A549 (cell line): Measurements from ENCODE around the gene FASTKD3. TPM values are rescaled to one million over a fixed set of nuclear protein-coding genes. Genes with fewer than 3 reads are reported as not detected.

Experiments
- ATAC-seq, 2 experiments: fragments of 200-7000 bp in 1 of 2; fragments of >200 bp in 1 of 2; cut with Nextera tagmentation in 1 of 2; cut with Tn5 transposase in 1 of 2; 3 replicates each; pipeline versions ENCODE4 v1.8.0 to v1.9.1; 2018 to 2020; ENCODE audit warnings: mild to moderate bottlenecking in 1 of 2, moderate library complexity in 1 of 2
- CTCF ChIA-PET: fragments of 300-600 bp; sonication (Branson Sonifier 250); formaldehyde crosslinking; extraction: SDS; loops from one replicate; lab custom pipeline; 2021; ENCODE audit warnings: antibody characterized with exemption, inconsistent platforms; lab: Yijun Ruan, JAX
- POLR2A ChIA-PET: fragments of 350-600 bp; formaldehyde crosslinking; extraction: SDS; loops from one replicate; lab custom pipeline; 2021; ENCODE audit warnings: antibody characterized with exemption, inconsistent platforms; lab: Yijun Ruan, JAX
- DNase-seq, 2 experiments: peaks; one replicate each; pipeline versions ENCODE4 v3.0.0 to v3.0.0-alpha.2; 2011 to 2016; ENCODE audit warnings: low read depth in 1 of 2, low spot score in 1 of 2
- FAIRE-seq: peaks from 2 replicates; lab custom pipeline; 2011; peaks lifted over from hg19 to GRCh38; lab: Jason Lieb, UNC
- H3K27ac ChIP-seq, 2 experiments: fragments of >200 bp; sonication (Bioruptor Twin); formaldehyde crosslinking; 3 replicates each; pipeline ENCODE4 v1.5.1; 2016 to 2017
- H3K4me1 ChIP-seq: fragments of >200 bp; sonication (Bioruptor Twin); formaldehyde crosslinking; 3 replicates; pipeline ENCODE4 v1.6.1; 2016
- H3K4me2 ChIP-seq: fragments of >200 bp; sonication (Bioruptor Twin); formaldehyde crosslinking; 3 replicates; pipeline ENCODE4 v1.6.1; 2016
- H3K4me3 ChIP-seq: fragments of >200 bp; sonication (Bioruptor Twin); formaldehyde crosslinking; 3 replicates; pipeline ENCODE4 v1.5.1; 2016
- H3K9me3 ChIP-seq: fragments of >200 bp; sonication (Bioruptor Twin); formaldehyde crosslinking; 3 replicates; pipeline ENCODE4 v1.6.1; 2016
- ATOH8 ChIP-seq: fragments of 250-450 bp; sonication (Bioruptor Pico); IDR thresholded peaks from 2 replicates; pipeline ENCODE4 v1.5.0; 2020; ENCODE audit warnings: low read depth, mild to moderate bottlenecking, moderate library complexity
- CBX8 ChIP-seq: fragments of 200-600 bp; sonication (generic); IDR thresholded peaks from 2 replicates; pipeline ENCODE4 v1.6.1; 2016
- CEBPB ChIP-seq, 2 experiments: fragments of >200 bp in 1 of 2; sonication (Bioruptor Twin) in 1 of 2; formaldehyde crosslinking in 1 of 2; IDR thresholded peaks; 2 replicates each; pipeline ENCODE4 v1.6.1; 2012 to 2016
- CTCF ChIP-seq: fragments of >200 bp; sonication (Bioruptor Twin); formaldehyde crosslinking; IDR thresholded peaks from 3 replicates; pipeline ENCODE4 v1.5.1; 2016
- EHF ChIP-seq: fragments of 250-450 bp; sonication (Bioruptor Pico); IDR thresholded peaks from 2 replicates; pipeline ENCODE4 v1.5.0; 2020; ENCODE audit warnings: mild to moderate bottlenecking
- EHMT2 ChIP-seq: fragments of 200-600 bp; sonication (generic); IDR thresholded peaks from 2 replicates; pipeline ENCODE4 v1.6.1; 2016; ENCODE audit warnings: antibody characterized with exemption, low read depth, mild to moderate bottlenecking, moderate library complexity
- ELK1 ChIP-seq: fragments of 150-350 bp; IDR thresholded peaks from 2 replicates; pipeline ENCODE4 v1.6.1; 2014; ENCODE audit warnings: low read depth, mild to moderate bottlenecking, low read length
- FOSL2 ChIP-seq, 2 experiments: fragments of 450-650 bp in 1 of 2; fragments of >200 bp in 1 of 2; sonication (Bioruptor Twin) in 1 of 2; formaldehyde crosslinking; IDR thresholded peaks; 2 replicates each; pipeline versions ENCODE4 v1.5.0 to v1.6.1; 2016 to 2020; ENCODE audit warnings: mild to moderate bottlenecking in 1 of 2, moderate library complexity in 1 of 2
- GATA3 ChIP-seq: IDR thresholded peaks from 2 replicates; pipeline ENCODE4 v1.6.1; 2012; ENCODE audit warnings: borderline replicate concordance
- HES2 ChIP-seq: fragments of >200 bp; sonication (Bioruptor Twin); formaldehyde crosslinking; IDR thresholded peaks from 2 replicates; pipeline ENCODE4 v1.6.1; 2016
- HEYL ChIP-seq: fragments of 250-450 bp; sonication (Bioruptor Pico); IDR thresholded peaks from 2 replicates; pipeline ENCODE4 v1.8.0; 2021; ENCODE audit warnings: mild to moderate bottlenecking, moderate library complexity
- HMGXB4 ChIP-seq: fragments of 250-450 bp; sonication (Bioruptor Pico); IDR thresholded peaks from 2 replicates; pipeline ENCODE4 v1.5.0; 2021; ENCODE audit warnings: mild to moderate bottlenecking, moderate library complexity, borderline replicate concordance
- HOXA7 ChIP-seq: fragments of 250-450 bp; sonication (Bioruptor Pico); IDR thresholded peaks from 2 replicates; pipeline ENCODE4 v1.5.0; 2020; ENCODE audit warnings: mild to moderate bottlenecking, moderate library complexity
- KDM5A ChIP-seq: fragments of 200-600 bp; sonication (generic); IDR thresholded peaks from 2 replicates; pipeline ENCODE4 v1.6.1; 2016; ENCODE audit warnings: antibody characterized with exemption, mild to moderate bottlenecking
- MAFK ChIP-seq: fragments of 450-650 bp; IDR thresholded peaks from 2 replicates; pipeline ENCODE4 v1.6.1; 2014; ENCODE audit not compliant: partially characterized antibody
- MAZ ChIP-seq: fragments of 150-350 bp; IDR thresholded peaks from 2 replicates; pipeline ENCODE4 v1.6.1; 2014; ENCODE audit warnings: antibody characterized with exemption, low read depth, low read length, borderline replicate concordance
- MYC ChIP-seq: IDR thresholded peaks from 2 replicates; pipeline ENCODE4 v1.6.1; 2012; ENCODE audit warnings: mild to moderate bottlenecking, inconsistent platforms, low read length, improper control_type of control experiment, borderline replicate concordance
- NR3C1 ChIP-seq: fragments of >200 bp; sonication (Bioruptor Twin); formaldehyde crosslinking; IDR thresholded peaks from 3 replicates; pipeline ENCODE4 v1.6.1; 2017
- RFX5 ChIP-seq: fragments of 450-650 bp; IDR thresholded peaks from 2 replicates; pipeline ENCODE4 v1.7.1; 2014; ENCODE audit warnings: antibody characterized with exemption, mild to moderate bottlenecking, moderate library complexity
- RNF2 ChIP-seq: fragments of 200-600 bp; sonication (generic); IDR thresholded peaks from 2 replicates; pipeline ENCODE4 v1.6.1; 2016; ENCODE audit warnings: low read depth, mild to moderate bottlenecking, antibody characterized with exemption, moderate library complexity, borderline replicate concordance
- ZC3H11A ChIP-seq: fragments of 450-650 bp; IDR thresholded peaks from 2 replicates; pipeline ENCODE4 v1.6.1; 2014; ENCODE audit warnings: antibody characterized with exemption, mild to moderate bottlenecking
- WGBS: methylation state at CpG from one replicate; pipeline ENCODE4 v1.1.6; 2017; ENCODE audit errors: missing lambda C conversion rate; 5-methylcytosine and 5-hydroxymethylcytosine counted together
- polyA plus RNA-seq, 4 experiments: library from polyadenylated mRNA; depleted of rRNA in 3 of 4; stranded (reverse); fragments of >200 nt; fragmentation: RNase III in 1 of 4; extraction: RNeasy Plus Mini Kit Qiagen cat#74134 plus additional on column Dnase treatment in 1 of 4; gene quantifications; 2 replicates in 3 of 4; 3 replicates in 1 of 4; pipeline ENCODE4 v1.2.3, GENCODE V29; 2011 to 2017
- TF ChIP-seq, protein P1 (sequence below): IDR thresholded peaks from 2 replicates; pipeline ENCODE4 v1.6.1; 2012

The FASTKD3 gene
- polyA plus RNA-seq, 2 of the 4 experiments (the other 2 are of a cell fraction): 19.5 to 24.8 TPM

- TF ChIP-seq, protein P1, sequence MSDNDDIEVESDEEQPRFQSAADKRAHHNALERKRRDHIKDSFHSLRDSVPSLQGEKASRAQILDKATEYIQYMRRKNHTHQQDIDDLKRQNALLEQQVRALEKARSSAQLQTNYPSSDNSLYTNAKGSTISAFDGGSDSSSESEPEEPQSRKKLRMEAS: no peak
- TF ChIP-seq KDM5A: no peak
Measured at GRCh38 chr5:7828269-7828668, 40.6 kb downstream of the FASTKD3 start (continued).

- ChIA-PET CTCF (interaction anchor here (1.2 to 3.5 kb wide), 3 partner anchors 11 to 59 kb away, joined by 3 to 16 read pairs (median 5); partner anchors contain the start of gene CFAP90), POLR2A (no interaction called here)
- no peaks in the 10 kb centered on the region for H3K9me3 ChIP-seq
- 36% methylated on average over 6 of the region's 6 CpGs for WGBS
- no peak overlapping the region for H3K4me2 ChIP-seq
- DNase-seq (no peak), FAIRE-seq (no peak), ATAC-seq (0 out of 6 replicates have a peak, but pooled peaks of 1 of the 2 experiments have one; percentile 19)
- H3K4me1 ChIP-seq: no peaks in the 10 kb centered on the region
- TF ChIP-seq RFX5: no peak
- TF ChIP-seq CBX8: no peak
- TF ChIP-seq ATOH8: no peak
- no peak for TF ChIP-seq HOXA7 (CRISPR knock-in tag)
- no peak for TF ChIP-seq HES2
- no peak for TF ChIP-seq ELK1
- no peak for TF ChIP-seq CTCF
- TF ChIP-seq RNF2: no peak
- TF ChIP-seq GATA3: no peak
- TF ChIP-seq HEYL (CRISPR knock-in tag): no peak
- no peak for TF ChIP-seq MYC
- TF ChIP-seq NR3C1: no peak
- no peak for TF ChIP-seq FOSL2 (IDR thresholded peaks at IDR 0.05)
- no peak for TF ChIP-seq FOSL2 (CRISPR knock-in tag; IDR thresholded peaks at IDR 0.05)
- TF ChIP-seq ZC3H11A: no peak
- TF ChIP-seq EHF: no peak
- no peak for TF ChIP-seq MAFK
- no peak for TF ChIP-seq EHMT2
- TF ChIP-seq CEBPB (IDR thresholded peaks at IDR 0.05): no peak
- TF ChIP-seq MAZ: no peak
- no peak for TF ChIP-seq HMGXB4 (CRISPR knock-in tag)
- no peak overlapping the region for H3K27ac ChIP-seq
- no peak overlapping the region for H3K4me3 ChIP-seq
Measured at GRCh38 chr5:7827610-7828009, 41.2 kb downstream of the FASTKD3 start.
